ENCODE data around the gene RNF217.
"Not testable (repeated sequence)": the region's sequence is repeated elsewhere in the genome, so short reads cannot be mapped to it uniquely, and the experiment has no call there.

Gene RNF217

GRCh38 chr6:125066964-125067363 is 104.7 kb downstream of the RNF217 start:
- peak; percentile 19 for DNase-seq

- no peak for DNase-seq
Measured at GRCh38 chr6:125067552-125067951, 105.3 kb downstream of the RNF217 start.

GRCh38 chr6:125073071-125073470 is 110.8 kb downstream of the RNF217 start:
- DNase-seq = no peak

- DNase-seq = no peak
Measured at GRCh38 chr6:125074120-125074519, 111.9 kb downstream of the RNF217 start.

- not testable (repeated sequence) for DNase-seq
Measured at GRCh38 chr6:125075073-125075472, 112.8 kb downstream of the RNF217 start.

- no peak for DNase-seq
Measured at GRCh38 chr6:125075741-125076481, 113.7 kb downstream of the RNF217 start.

GRCh38 chr6:125076482-125076742 is 114.2 kb downstream of the RNF217 start:
- DNase-seq = no peak

GRCh38 chr6:125077453-125077852 is 115.2 kb downstream of the RNF217 start:
- no peak for DNase-seq

GRCh38 chr6:125078602-125079321 is 116.5 kb downstream of the RNF217 start:
- no peak for DNase-seq

- DNase-seq = no peak
Measured at GRCh38 chr6:125082908-125083683, 120.9 kb downstream of the RNF217 start.

GRCh38 chr6:125083684-125083990 is 121.4 kb downstream of the RNF217 start:
- DNase-seq = no peak

- no peak for DNase-seq
Measured at GRCh38 chr6:125086716-125087115, 124.5 kb downstream of the RNF217 start.

GRCh38 chr6:125088963-125089362 is 126.7 kb downstream of the RNF217 start:
- DNase-seq = no peak

- DNase-seq = no peak
Measured at GRCh38 chr6:125094563-125094962, 132.3 kb downstream of the RNF217 start.

GRCh38 chr6:125095580-125096301 is 133.5 kb downstream of the RNF217 start:
- DNase-seq = no peak

GRCh38 chr6:125097186-125097585 is 134.9 kb downstream of the RNF217 start:
- no peak for DNase-seq

- DNase-seq = no peak
Measured at GRCh38 chr6:125098253-125098652, 136.0 kb downstream of the RNF217 start.

GRCh38 chr6:125099211-125100073 is 137.2 kb downstream of the RNF217 start:
- DNase-seq = no peak

- no peak for DNase-seq
Measured at GRCh38 chr6:125100074-125100652, 137.9 kb downstream of the RNF217 start.

GRCh38 chr6:125101128-125101527 is 138.9 kb downstream of the RNF217 start:
- DNase-seq = no peak

- DNase-seq = no peak
Measured at GRCh38 chr6:125101631-125102030, 139.4 kb downstream of the RNF217 start.

GRCh38 chr6:125102411-125102810 is 140.2 kb downstream of the RNF217 start:
- no peak for DNase-seq

All from GF-D8 (cell line).